HG02938 (cell line): ENCODE data around the gene GFOD1.
"Not testable (repeated sequence)": the region's sequence is repeated elsewhere in the genome, so short reads cannot be mapped to it uniquely, and the experiment has no call there.

ENCODE experiments used
- ATAC-seq: cut with Tn5 transposase; IDR thresholded peaks from one replicate; pipeline ENCODE4 v1.9.1; 2021; ENCODE audit warnings: mild to moderate bottlenecking, moderate library complexity; ENCODE audit not compliant: unreplicated experiment

The GFOD1 gene

GRCh38 chr6:13511913-13512717 is 24.7 kb upstream of the GFOD1 start:
- ATAC-seq: no peak

DNA sequence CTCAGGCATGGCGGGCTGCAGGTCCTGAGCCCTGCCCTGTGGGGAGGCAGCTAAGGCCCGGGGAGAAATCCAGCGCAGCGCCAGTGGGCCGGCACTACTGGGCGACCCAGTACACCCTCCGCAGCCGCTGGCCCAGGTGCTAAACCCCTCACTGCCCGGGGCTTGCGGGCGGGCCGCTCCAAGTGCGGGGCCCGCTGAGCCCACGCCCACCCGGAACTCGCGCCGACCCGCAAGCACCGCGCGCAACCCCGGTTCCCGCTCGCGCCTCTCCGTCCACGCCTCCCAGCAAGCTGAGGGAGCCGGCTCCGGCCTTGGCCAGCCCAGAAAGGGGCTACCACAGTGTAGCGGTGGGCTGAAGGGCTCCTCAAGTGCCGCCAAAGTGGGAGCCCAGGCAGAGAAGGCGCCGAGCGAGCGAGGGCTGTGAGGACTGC is 23.8 kb upstream of the GFOD1 start:
- ATAC-seq: not testable (repeated sequence)

GRCh38 chr6:13510433-13510832 is 23.0 kb upstream of the GFOD1 start:
- ATAC-seq: not testable (repeated sequence)

DNA sequence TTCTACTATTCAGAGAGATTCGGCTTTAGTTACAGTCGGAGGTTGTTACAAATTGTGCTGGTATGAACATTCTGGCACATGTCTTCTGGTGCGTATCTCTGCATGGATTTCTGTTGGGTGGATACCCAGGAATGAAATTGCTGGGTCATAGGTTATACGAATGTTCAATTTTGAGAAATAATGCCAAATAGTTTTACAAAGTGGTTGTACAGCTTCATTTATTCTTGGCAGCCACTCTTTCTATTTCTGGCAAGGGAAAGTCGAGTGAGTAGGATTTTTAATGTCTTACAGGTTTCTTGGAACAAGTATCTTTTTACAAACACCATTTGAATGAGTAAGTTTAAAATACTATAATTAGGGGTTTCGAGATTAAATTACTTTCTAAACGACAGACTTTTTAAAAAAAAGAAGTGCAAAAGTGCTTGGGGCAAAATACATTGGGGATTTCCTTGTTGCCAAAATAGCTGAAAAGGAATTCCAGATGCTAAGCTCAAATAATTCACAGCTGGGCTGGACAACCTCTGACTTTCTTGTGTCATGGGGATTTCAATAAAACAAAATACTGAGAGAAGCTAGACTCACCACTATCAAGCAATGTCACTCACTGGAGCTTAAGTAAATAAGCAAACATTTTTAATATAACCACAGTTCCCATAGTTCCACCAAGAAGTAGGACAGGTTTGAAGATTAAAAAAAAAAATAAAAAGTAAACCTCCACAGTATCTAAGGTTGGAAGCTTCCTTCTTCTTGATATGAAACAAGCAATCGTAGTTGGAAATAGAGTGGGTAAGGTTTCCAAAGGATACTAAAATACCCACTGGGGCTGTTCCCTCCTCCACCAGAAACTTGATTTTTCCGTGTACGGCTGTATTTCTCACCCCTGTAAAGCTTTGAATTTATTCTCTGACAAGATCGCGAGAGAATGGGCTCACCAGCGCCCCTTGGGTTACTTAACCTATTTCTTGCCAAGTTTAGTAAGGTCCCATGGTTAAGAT is 21.6 kb upstream of the GFOD1 start:
- no peak for ATAC-seq

DNA sequence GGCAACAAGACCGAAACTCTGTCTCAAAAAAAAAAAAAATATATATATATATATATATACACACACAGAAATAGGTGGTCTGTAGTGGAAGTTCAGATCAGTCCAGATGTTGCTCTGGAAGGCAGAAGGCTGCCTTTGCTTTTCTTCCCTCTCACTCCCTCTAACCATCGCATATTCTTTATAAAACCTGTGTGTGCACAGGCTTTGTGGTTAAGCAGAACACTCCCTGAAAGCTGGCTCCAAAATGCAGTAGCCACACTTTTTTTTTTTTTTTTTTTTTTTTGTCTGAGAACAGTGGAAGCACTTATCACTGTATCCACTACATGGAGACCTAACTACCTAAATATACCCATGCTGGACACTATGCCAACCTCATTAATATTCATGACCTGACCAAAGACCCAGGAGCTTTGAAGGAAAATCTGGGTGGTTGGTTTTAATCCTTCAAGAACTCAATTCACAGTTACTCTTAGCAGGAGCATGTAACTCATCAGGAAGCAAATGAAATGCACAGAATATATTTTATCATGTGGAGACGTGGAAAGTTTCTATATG is 20.0 kb upstream of the GFOD1 start:
- no peak for ATAC-seq

DNA sequence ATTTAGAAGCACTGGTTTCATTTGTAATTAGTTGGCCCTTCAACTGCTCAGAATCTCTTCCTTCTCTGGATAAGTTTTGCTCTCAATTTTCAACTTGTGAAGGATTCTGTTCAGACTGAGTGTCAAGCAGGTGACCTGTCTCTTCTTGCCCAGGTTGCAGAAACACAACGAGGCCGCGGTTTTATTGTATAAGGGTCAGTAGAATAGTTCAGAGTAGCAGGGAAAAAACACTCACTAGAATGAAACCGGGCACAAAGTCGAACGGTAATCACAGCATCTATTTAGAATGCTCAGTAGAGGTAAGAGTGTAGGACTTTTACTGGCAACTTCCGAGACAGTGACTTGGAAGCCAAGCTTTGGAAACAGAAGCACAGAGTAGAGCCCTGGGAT is 17.9 kb upstream of the GFOD1 start:
- ATAC-seq: no peak

DNA sequence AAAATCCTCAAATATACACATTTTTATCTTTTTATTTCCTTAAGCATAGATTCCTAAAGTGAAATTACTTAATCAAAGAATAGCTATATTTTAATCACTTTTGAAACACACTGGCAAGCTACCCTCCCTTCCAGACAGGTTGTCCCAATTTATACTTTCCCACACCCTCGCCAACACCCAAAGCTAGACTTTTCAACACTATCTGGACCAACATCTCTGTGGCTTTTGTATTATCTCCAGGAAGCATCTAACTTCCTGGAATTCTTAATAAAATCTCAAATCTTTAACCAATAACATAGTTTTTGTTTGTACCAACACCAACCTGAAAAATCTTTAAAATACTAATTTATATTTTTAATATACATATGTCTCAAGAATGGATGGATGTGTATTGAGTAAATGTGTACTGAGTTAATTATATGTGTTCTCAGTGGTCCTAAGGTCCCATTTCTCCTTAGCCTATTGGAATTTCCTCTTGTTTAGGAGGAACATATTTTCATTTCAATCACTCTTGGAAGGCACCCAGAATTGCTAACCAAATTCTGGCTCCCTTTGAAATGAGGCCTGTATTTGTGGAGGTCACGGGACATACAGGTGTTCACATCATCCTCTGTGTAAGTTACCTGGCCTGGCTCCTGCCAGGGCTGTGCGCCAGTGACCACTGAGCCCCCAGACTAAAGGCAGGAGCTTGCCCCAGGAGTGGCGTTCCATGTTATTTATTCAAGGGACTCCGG is 17.4 kb upstream of the GFOD1 start:
- no peak for ATAC-seq

DNA sequence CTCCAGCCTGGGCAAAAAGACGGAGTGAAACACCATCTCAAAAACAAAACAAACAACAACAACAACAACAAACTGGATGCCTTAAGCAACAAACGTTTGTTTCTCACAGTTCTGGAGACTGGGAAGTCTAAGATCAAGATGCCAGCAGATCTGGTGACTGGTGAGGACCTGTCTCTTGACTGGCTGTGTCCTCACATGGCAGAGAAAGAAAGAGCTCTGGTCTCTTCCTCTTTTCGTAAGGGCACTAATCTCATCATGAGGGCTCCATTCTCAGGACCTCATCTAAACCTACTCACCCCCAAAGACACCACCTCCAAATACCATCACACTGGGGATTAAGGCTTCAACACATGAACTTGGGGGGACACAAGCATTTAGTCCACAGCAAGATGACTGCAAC is 13.5 kb upstream of the GFOD1 start:
- no peak for ATAC-seq

DNA sequence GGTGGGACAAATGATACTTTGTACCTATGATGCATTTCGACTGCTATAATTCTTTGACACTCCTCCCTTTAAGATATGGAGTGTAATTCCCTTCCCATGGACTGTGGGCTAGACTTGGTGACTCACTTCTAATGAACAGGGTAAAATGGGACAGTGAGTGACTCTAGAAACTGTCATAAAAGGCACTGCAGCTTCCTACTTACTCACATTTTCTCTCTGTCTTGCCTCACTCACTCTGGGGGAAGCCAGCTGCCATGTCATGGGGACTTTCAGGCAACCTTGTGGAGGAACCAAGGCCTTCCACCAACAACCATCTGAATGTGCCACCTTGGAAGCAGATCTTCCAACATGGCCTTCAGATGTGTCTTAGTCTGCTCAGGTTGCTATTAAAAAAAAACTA is 12.9 kb upstream of the GFOD1 start:
- no peak for ATAC-seq

- ATAC-seq: no peak
Measured at GRCh38 chr6:13496513-13497190, 9.3 kb upstream of the GFOD1 start.

DNA sequence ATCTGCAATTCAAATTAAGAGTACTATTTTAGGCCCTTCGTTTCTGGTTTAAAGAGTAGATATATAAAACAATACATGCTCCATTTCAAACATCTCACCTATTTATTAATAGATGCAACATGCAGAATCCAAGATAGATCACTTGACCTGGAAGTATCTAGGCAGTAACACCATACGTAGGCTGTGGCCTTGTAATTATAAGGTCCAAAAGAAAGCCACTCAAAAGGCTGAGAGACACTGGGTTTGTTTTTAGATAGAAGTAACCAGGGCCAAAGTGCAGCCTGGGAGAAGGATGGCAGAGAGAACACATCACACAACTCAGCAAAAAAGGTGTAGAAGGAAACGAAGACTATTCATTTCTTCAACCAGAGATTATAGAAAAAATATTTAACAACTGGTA is 8.4 kb upstream of the GFOD1 start:
- no peak for ATAC-seq

GRCh38 chr6:13495112-13495776 is 7.8 kb upstream of the GFOD1 start:
- ATAC-seq: no peak

DNA sequence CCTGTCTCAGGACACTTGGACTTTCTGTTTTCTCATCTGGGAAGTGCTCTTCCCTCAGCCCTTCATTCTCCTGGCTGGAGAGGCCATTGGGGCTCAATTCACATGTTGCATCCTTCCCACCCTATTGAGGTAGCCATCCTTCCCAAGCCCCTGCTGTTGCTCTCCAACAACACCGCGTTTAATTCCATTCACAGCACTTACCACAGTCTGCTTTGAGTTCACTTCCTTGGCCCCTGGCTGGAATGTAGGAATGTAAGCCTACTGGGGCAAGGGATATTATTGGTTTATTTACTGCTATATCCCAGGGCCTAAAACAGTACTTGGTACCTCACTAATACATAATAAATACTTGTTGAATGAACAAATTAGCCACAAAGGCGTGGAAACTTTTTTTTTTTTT is 6.7 kb upstream of the GFOD1 start:
- ATAC-seq: no peak

DNA sequence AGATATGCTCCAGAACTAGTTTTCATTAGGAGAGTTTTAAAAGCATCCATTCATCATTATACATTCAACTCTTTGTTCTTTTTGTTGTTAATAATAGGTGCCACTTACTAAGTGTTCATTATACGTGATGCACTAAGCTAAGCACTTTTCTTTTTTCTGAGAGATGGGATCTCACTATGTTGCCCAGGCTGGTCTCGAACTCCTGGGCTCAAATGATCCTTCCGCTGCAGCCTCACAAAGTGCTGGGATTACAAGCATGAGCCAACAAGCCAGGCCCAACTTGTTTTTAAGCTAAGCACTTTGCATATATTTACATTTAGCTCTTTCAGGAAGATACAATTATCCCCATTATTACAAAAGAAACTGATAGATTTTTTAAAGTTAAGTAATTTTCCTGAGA is 5.7 kb upstream of the GFOD1 start:
- no peak for ATAC-seq

DNA sequence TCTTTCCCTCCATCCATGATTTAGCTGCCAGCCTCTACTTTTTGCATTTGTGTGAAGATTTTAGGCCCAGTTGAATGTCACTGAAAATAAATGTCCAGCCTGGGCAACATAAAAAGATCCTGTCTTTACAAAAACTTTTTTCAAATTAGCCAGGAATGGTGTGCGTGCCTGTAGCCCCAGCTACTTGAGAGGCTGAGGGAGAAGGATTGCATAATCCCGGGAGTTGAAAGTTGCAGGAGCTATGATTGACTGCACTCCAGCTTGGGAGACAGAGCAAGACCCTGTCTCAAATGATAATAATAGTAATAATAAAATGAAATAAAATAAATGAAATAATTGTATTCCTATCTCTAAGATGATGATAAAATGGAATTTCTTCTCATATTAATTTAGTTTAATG is 5.0 kb upstream of the GFOD1 start:
- ATAC-seq: no peak

GRCh38 chr6:13491538-13491937 is 4.1 kb upstream of the GFOD1 start:
- ATAC-seq: no peak

DNA sequence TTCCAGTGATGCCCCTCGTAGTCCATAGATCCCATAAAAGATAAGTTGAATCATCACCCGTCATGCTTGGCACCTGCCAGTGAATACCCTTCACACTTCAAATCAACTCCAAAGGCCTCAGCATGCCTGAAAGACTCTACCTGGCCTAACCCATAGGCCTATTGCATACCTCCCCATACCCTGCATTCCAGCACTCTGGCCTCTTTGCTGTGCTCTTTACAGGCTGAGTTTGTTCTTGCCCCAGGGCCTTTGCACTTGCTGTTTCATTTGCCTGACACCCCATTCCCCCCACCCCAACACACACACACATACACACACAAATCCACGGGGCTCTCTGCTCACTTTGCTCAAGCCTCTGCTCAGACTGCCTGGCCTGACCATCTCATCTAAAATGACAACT is 3.0 kb upstream of the GFOD1 start:
- ATAC-seq: no peak

DNA sequence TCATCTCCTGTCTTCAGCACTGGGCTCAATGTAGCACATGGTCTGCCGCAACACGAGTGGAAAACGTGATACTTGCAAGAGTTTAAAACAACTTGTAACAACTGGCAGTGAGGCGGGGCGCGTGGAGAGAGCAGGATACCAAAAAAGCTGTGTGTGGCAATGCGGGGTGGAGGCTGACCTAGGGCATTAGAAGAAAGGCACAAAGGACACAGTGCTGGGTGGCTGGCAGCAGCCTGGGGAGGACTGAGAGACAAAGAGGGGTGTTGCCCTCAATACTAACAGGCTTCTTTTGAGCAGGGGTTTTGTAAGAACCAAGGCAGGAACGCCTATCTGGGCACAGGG is 1.5 kb upstream of the GFOD1 start:
- no peak for ATAC-seq

GRCh38 chr6:13488015-13488895 is 855 bp upstream of the GFOD1 start:
- no peak for ATAC-seq
